GM10266 (cell line): ENCODE results near the gene GPBP1.
"Not testable (repeated sequence)": the region's sequence is repeated elsewhere in the genome, so short reads cannot be mapped to it uniquely, and the experiment has no call there.

Experiments used
- DNase-seq: peaks from one replicate; pipeline ENCODE4 v3.0.0; 2012; ENCODE audit errors: extremely low spot score
- TF ChIP-seq, protein P1 (sequence below): IDR thresholded peaks from 2 replicates; pipeline ENCODE4 v1.5.1; 2012; ENCODE audit warnings: mild to moderate bottlenecking, low read depth; ENCODE audit not compliant: control insufficient read depth, insufficient read depth; ENCODE audit errors: missing control alignments

Gene GPBP1

DNA sequence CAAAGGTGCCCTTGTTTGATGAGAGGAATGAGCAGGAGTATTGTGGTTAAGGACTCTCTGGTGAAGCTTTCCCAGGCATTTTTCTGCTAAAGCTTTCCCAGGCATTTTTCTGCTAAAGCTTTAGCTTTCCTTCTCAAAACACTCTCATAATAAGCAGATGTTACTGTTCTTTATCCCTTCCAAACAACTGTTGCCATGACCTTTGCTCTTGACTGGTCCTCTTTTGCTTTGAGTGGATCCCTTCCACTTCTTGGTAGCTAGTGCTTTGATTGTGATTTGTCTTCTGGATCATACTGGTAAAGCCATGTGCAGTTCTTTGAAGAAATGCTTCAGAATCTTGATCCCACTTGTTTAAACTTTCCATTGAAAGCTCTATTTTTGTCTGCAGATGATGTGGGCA lies 85.8 kb downstream of the GPBP1 start:
- TF ChIP-seq, protein P1, sequence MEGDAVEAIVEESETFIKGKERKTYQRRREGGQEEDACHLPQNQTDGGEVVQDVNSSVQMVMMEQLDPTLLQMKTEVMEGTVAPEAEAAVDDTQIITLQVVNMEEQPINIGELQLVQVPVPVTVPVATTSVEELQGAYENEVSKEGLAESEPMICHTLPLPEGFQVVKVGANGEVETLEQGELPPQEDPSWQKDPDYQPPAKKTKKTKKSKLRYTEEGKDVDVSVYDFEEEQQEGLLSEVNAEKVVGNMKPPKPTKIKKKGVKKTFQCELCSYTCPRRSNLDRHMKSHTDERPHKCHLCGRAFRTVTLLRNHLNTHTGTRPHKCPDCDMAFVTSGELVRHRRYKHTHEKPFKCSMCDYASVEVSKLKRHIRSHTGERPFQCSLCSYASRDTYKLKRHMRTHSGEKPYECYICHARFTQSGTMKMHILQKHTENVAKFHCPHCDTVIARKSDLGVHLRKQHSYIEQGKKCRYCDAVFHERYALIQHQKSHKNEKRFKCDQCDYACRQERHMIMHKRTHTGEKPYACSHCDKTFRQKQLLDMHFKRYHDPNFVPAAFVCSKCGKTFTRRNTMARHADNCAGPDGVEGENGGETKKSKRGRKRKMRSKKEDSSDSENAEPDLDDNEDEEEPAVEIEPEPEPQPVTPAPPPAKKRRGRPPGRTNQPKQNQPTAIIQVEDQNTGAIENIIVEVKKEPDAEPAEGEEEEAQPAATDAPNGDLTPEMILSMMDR, result no peak
- DNase-seq, result no peak

DNA sequence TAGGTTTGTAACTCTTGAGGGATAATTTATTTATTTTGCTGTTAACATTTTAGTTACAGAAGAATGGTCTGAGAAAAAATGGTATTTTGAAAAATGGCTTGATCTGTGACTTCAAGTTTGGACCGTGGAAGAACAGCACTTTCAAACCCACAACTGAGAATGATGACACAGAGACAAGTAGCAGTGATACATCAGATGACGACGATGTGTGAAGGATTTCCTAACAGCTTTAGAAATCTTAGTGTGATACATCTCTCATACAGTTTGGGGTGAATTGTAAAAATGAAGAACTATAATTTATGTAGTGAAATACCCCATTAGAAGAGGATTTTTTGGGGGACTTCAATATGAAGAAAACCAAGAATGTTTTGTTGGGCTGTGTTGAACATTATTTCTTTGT lies 88.7 kb downstream of the GPBP1 start:
- TF ChIP-seq, protein P1, result no peak
- DNase-seq, result no peak

- TF ChIP-seq, protein P1, result no peak
These were observed 93.9 kb downstream of the GPBP1 start for GRCh38 chr5:57267805-57268204.

GRCh38 chr5:57276353-57276752 lies 102.5 kb downstream of the GPBP1 start:
- DNase-seq, result no peak
- TF ChIP-seq, protein P1, result no peak

More at GRCh38 chr5:57267805-57268204, 93.9 kb downstream of the GPBP1 start:
- DNase-seq, result no peak

DNA sequence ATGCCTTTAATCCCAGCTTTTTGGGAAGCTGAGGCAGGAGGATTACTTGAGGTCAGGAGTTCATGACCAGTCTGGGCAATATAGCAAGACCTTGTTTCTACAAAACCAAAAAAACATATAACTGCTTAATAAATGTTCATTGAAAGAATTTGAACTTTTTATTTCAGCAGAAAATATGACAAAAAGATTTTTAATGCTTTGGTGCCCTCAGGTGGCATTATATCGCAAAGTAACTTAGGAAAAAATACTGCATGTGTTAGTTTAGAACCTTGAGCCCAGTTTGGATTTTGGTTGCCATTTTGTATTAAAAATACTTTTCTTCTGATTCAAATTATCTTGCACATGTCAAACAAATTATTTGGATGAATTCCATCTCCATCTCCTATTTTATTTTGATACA lies 103.2 kb downstream of the GPBP1 start:
- DNase-seq, result no peak
- TF ChIP-seq, protein P1, result peak; percentile 27

GRCh38 chr5:57280853-57281252 lies 107.0 kb downstream of the GPBP1 start:
- no peak for DNase-seq
- TF ChIP-seq, protein P1, result no peak

- not testable (repeated sequence) for DNase-seq
These were observed 111.2 kb downstream of the GPBP1 start for GRCh38 chr5:57285084-57285483.

DNA sequence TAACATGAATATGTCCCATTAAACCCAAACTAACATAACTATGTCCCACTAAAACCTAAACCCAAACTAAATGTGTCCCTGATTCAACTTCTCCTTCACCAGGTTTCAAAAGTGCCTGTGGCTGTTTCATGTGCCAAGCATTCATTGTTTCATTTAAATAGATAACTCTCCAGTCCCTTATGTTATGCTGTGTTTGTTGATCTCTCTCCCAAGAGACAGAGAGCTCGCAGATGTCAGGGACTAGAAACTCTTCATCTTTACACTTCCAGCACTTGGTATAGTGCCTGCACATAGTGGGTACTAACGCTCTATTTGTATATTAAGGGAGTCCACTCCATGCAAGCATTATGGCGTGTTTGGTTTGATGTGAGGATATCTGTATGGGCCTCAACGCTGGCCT lies 118.0 kb downstream of the GPBP1 start:
- TF ChIP-seq, protein P1, result no peak
- no peak for DNase-seq
